ACC112 (cell line): ENCODE results near the gene CCDC187.

ENCODE experiments used
- H2AFZ ChIP-seq: fragments of 200-600 bp; sonication (generic); one replicate; pipeline ENCODE4 v1.6.0; 2017; ENCODE audit warnings: antibody characterized with exemption, low read length; ENCODE audit not compliant: unreplicated experiment
- H3K27ac ChIP-seq: fragments of 200-600 bp; sonication (generic); 2 replicates; pipeline ENCODE4 v1.5.1; 2014; ENCODE audit warnings: low read depth, mild to moderate bottlenecking, antibody characterized with exemption, low read length, moderate library complexity
- H3K27me3 ChIP-seq: fragments of 200-600 bp; sonication (generic); 2 replicates; pipeline ENCODE4 v1.6.1; 2014; ENCODE audit warnings: mild to moderate bottlenecking, antibody characterized with exemption, low read length, moderate library complexity, mixed read lengths; ENCODE audit not compliant: insufficient read depth
- H3K36me3 ChIP-seq: fragments of 200-600 bp; sonication (generic); 2 replicates; pipeline ENCODE4 v1.6.1; 2016; ENCODE audit warnings: mild to moderate bottlenecking, antibody characterized with exemption, low read length, moderate library complexity, mixed read lengths; ENCODE audit not compliant: insufficient read depth
- H3K4me1 ChIP-seq: fragments of 200-600 bp; sonication (generic); one replicate; pipeline ENCODE4 v1.6.1; 2016; ENCODE audit warnings: low read length, mixed read lengths; ENCODE audit not compliant: insufficient read depth, unreplicated experiment, control insufficient read depth
- H3K4me3 ChIP-seq: fragments of 200-600 bp; sonication (generic); 2 replicates; pipeline ENCODE4 v1.5.1; 2014; ENCODE audit warnings: mild to moderate bottlenecking, low read depth, low read length
- H3K79me2 ChIP-seq: fragments of 200-600 bp; sonication (generic); one replicate; pipeline ENCODE4 v1.6.0; 2016; ENCODE audit warnings: low read length; ENCODE audit not compliant: control insufficient read depth, unreplicated experiment, insufficient read depth

CCDC187 gene

GRCh38 chr9:136200424-136200823 lies 103.5 kb downstream of the CCDC187 start:
- no peak overlapping the region for H3K4me3 ChIP-seq
- H3K79me2 ChIP-seq, result no peaks in the 10 kb centered on the region
- no peaks in the 10 kb centered on the region for H3K36me3 ChIP-seq
- peaks cover 91% of the 10 kb centered on the region for H3K27me3 ChIP-seq
- H3K4me1 ChIP-seq, result no peaks in the 10 kb centered on the region
- no peak overlapping the region for H2AFZ ChIP-seq
- no peak overlapping the region for H3K27ac ChIP-seq
